DMS 273 (cell line): ENCODE data around the gene FAM47E.

Source experiments
- DNase-seq: peaks from one replicate; lab custom pipeline; 2025; ENCODE audit not compliant: unreplicated experiment; lab: John Stamatoyannopoulos, UW

The FAM47E gene

DNA sequence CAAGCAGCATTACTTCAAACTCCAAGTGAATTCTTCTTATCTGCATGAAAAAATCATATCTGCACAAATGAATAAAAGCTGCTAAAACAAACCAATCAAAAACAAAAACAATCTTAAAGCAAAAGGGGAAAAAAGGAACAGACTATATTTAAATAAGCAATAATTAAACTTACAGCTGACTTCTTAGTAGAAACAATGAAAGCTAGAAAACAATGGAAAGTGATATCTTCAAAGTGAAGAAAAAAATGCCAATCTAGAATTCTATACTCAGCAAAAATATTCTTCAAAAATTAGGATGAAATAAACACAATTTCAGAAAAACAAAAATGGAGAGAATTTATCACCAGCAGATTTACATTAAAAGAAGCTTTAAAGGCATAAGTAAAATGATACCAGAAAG is 75.0 kb downstream of the FAM47E start:
- DNase-seq = no peak
